A549 (cell line): ENCODE data around the gene TMEM41A. TPM values are rescaled to one million over a fixed set of nuclear protein-coding genes. Genes with fewer than 3 reads are reported as not detected.

ENCODE experiments used
- ATAC-seq, 2 experiments: fragments of 200-7000 bp in 1 of 2; fragments of >200 bp in 1 of 2; cut with Nextera tagmentation in 1 of 2; cut with Tn5 transposase in 1 of 2; 3 replicates each; pipeline versions ENCODE4 v1.8.0 to v1.9.1; 2018 to 2020; ENCODE audit warnings: mild to moderate bottlenecking in 1 of 2, moderate library complexity in 1 of 2
- CTCF ChIA-PET: fragments of 300-600 bp; sonication (Branson Sonifier 250); formaldehyde crosslinking; extraction: SDS; loops from one replicate; lab custom pipeline; 2021; ENCODE audit warnings: antibody characterized with exemption, inconsistent platforms; lab: Yijun Ruan, JAX
- POLR2A ChIA-PET: fragments of 350-600 bp; formaldehyde crosslinking; extraction: SDS; loops from one replicate; lab custom pipeline; 2021; ENCODE audit warnings: antibody characterized with exemption, inconsistent platforms; lab: Yijun Ruan, JAX
- DNase-seq, 2 experiments: peaks; one replicate each; pipeline versions ENCODE4 v3.0.0 to v3.0.0-alpha.2; 2011 to 2016; ENCODE audit warnings: low read depth in 1 of 2, low spot score in 1 of 2
- FAIRE-seq: peaks from 2 replicates; lab custom pipeline; 2011; peaks lifted over from hg19 to GRCh38; lab: Jason Lieb, UNC
- H3K27ac ChIP-seq, 2 experiments: fragments of >200 bp; sonication (Bioruptor Twin); formaldehyde crosslinking; 3 replicates each; pipeline ENCODE4 v1.5.1; 2016 to 2017
- H3K4me1 ChIP-seq: fragments of >200 bp; sonication (Bioruptor Twin); formaldehyde crosslinking; 3 replicates; pipeline ENCODE4 v1.6.1; 2016
- H3K4me2 ChIP-seq: fragments of >200 bp; sonication (Bioruptor Twin); formaldehyde crosslinking; 3 replicates; pipeline ENCODE4 v1.6.1; 2016
- H3K4me3 ChIP-seq: fragments of >200 bp; sonication (Bioruptor Twin); formaldehyde crosslinking; 3 replicates; pipeline ENCODE4 v1.5.1; 2016
- H3K9me3 ChIP-seq: fragments of >200 bp; sonication (Bioruptor Twin); formaldehyde crosslinking; 3 replicates; pipeline ENCODE4 v1.6.1; 2016
- CBX2 ChIP-seq: fragments of 200-600 bp; sonication (generic); IDR thresholded peaks from 2 replicates; pipeline ENCODE4 v1.6.1; 2016; ENCODE audit warnings: low read depth, mild to moderate bottlenecking, borderline replicate concordance
- CEBPB ChIP-seq, 2 experiments: fragments of >200 bp in 1 of 2; sonication (Bioruptor Twin) in 1 of 2; formaldehyde crosslinking in 1 of 2; IDR thresholded peaks; 2 replicates each; pipeline ENCODE4 v1.6.1; 2012 to 2016
- CHD2 ChIP-seq: fragments of 150-350 bp; IDR thresholded peaks from 2 replicates; pipeline ENCODE4 v1.6.1; 2014; ENCODE audit warnings: low read length; ENCODE audit not compliant: partially characterized antibody
- CTCF ChIP-seq: fragments of >200 bp; sonication (Bioruptor Twin); formaldehyde crosslinking; IDR thresholded peaks from 3 replicates; pipeline ENCODE4 v1.5.1; 2016
- EHF ChIP-seq: fragments of 250-450 bp; sonication (Bioruptor Pico); IDR thresholded peaks from 2 replicates; pipeline ENCODE4 v1.5.0; 2020; ENCODE audit warnings: mild to moderate bottlenecking
- EHMT2 ChIP-seq: fragments of 200-600 bp; sonication (generic); IDR thresholded peaks from 2 replicates; pipeline ENCODE4 v1.6.1; 2016; ENCODE audit warnings: antibody characterized with exemption, low read depth, mild to moderate bottlenecking, moderate library complexity
- FOSB ChIP-seq: fragments of 250-450 bp; sonication (Bioruptor Pico); IDR thresholded peaks from 2 replicates; pipeline ENCODE4 v1.5.0; 2020; ENCODE audit warnings: mild to moderate bottlenecking, moderate library complexity
- FOSL2 ChIP-seq, 2 experiments: fragments of 450-650 bp in 1 of 2; fragments of >200 bp in 1 of 2; sonication (Bioruptor Twin) in 1 of 2; formaldehyde crosslinking; IDR thresholded peaks; 2 replicates each; pipeline versions ENCODE4 v1.5.0 to v1.6.1; 2016 to 2020; ENCODE audit warnings: mild to moderate bottlenecking in 1 of 2, moderate library complexity in 1 of 2
- HDAC2 ChIP-seq: fragments of 200-600 bp; sonication (generic); IDR thresholded peaks from 2 replicates; pipeline ENCODE4 v1.6.1; 2016
- HOXB13 ChIP-seq: fragments of 250-450 bp; sonication (Bioruptor Pico); IDR thresholded peaks from 2 replicates; pipeline ENCODE4 v1.5.0; 2020; ENCODE audit warnings: low read depth, mild to moderate bottlenecking, moderate library complexity
- JUNB ChIP-seq: fragments of >200 bp; sonication (Bioruptor Twin); formaldehyde crosslinking; IDR thresholded peaks from 2 replicates; pipeline ENCODE4 v1.6.1; 2016
- KDM5A ChIP-seq: fragments of 200-600 bp; sonication (generic); IDR thresholded peaks from 2 replicates; pipeline ENCODE4 v1.6.1; 2016; ENCODE audit warnings: antibody characterized with exemption, mild to moderate bottlenecking
- MAFK ChIP-seq: fragments of 450-650 bp; IDR thresholded peaks from 2 replicates; pipeline ENCODE4 v1.6.1; 2014; ENCODE audit not compliant: partially characterized antibody
- MAZ ChIP-seq: fragments of 150-350 bp; IDR thresholded peaks from 2 replicates; pipeline ENCODE4 v1.6.1; 2014; ENCODE audit warnings: antibody characterized with exemption, low read depth, low read length, borderline replicate concordance
- MYC ChIP-seq: IDR thresholded peaks from 2 replicates; pipeline ENCODE4 v1.6.1; 2012; ENCODE audit warnings: mild to moderate bottlenecking, inconsistent platforms, low read length, improper control_type of control experiment, borderline replicate concordance
- NFE2L2 ChIP-seq: fragments of 150-350 bp; conservative IDR thresholded peaks from 2 replicates; pipeline ENCODE4 v1.6.1; 2014; ENCODE audit warnings: low read length
- RAD21 ChIP-seq, 2 experiments: fragments of >200 bp in 1 of 2; sonication (Bioruptor Twin) in 1 of 2; formaldehyde crosslinking in 1 of 2; IDR thresholded peaks in 1 of 2; conservative IDR thresholded peaks in 1 of 2; 2 replicates in 1 of 2; 3 replicates in 1 of 2; pipeline ENCODE4 v1.6.1; 2012 to 2018; ENCODE audit warnings: inconsistent platforms in 1 of 2
- RARB ChIP-seq: fragments of 250-450 bp; sonication (Bioruptor Pico); IDR thresholded peaks from 2 replicates; pipeline ENCODE4 v1.8.0; 2021; ENCODE audit warnings: mild to moderate bottlenecking, moderate library complexity
- RCOR1 ChIP-seq: fragments of 150-350 bp; IDR thresholded peaks from 2 replicates; pipeline ENCODE4 v1.6.1; 2014; ENCODE audit warnings: antibody characterized with exemption, low read length, low read depth
- RFX5 ChIP-seq: fragments of 450-650 bp; IDR thresholded peaks from 2 replicates; pipeline ENCODE4 v1.7.1; 2014; ENCODE audit warnings: antibody characterized with exemption, mild to moderate bottlenecking, moderate library complexity
- RNF2 ChIP-seq: fragments of 200-600 bp; sonication (generic); IDR thresholded peaks from 2 replicates; pipeline ENCODE4 v1.6.1; 2016; ENCODE audit warnings: low read depth, mild to moderate bottlenecking, antibody characterized with exemption, moderate library complexity, borderline replicate concordance
- ZC3H11A ChIP-seq: fragments of 450-650 bp; IDR thresholded peaks from 2 replicates; pipeline ENCODE4 v1.6.1; 2014; ENCODE audit warnings: antibody characterized with exemption, mild to moderate bottlenecking
- ZFP36 ChIP-seq: fragments of 450-650 bp; IDR thresholded peaks from 2 replicates; pipeline ENCODE4 v1.6.1; 2014; ENCODE audit warnings: borderline replicate concordance; ENCODE audit not compliant: partially characterized antibody
- WGBS: methylation state at CpG from one replicate; pipeline ENCODE4 v1.1.6; 2017; ENCODE audit errors: missing lambda C conversion rate; 5-methylcytosine and 5-hydroxymethylcytosine counted together
- polyA plus RNA-seq, 4 experiments: library from polyadenylated mRNA; depleted of rRNA in 3 of 4; stranded (reverse); fragments of >200 nt; fragmentation: RNase III in 1 of 4; extraction: RNeasy Plus Mini Kit Qiagen cat#74134 plus additional on column Dnase treatment in 1 of 4; gene quantifications; 2 replicates in 3 of 4; 3 replicates in 1 of 4; pipeline ENCODE4 v1.2.3, GENCODE V29; 2011 to 2017
- TF ChIP-seq, protein P1 (sequence below): IDR thresholded peaks from 2 replicates; pipeline ENCODE4 v1.6.1; 2012; ENCODE audit warnings: low read depth, borderline replicate concordance
- TF ChIP-seq, protein P2 (sequence below): IDR thresholded peaks from 2 replicates; pipeline ENCODE4 v1.6.1; 2012
- TF ChIP-seq, protein P3 (sequence below): IDR thresholded peaks from 2 replicates; pipeline ENCODE4 v1.6.1; 2012

The TMEM41A gene
- polyA plus RNA-seq, 2 of the 4 experiments (the other 2 are of a cell fraction) = 16.6 to 31.3 TPM

DNA sequence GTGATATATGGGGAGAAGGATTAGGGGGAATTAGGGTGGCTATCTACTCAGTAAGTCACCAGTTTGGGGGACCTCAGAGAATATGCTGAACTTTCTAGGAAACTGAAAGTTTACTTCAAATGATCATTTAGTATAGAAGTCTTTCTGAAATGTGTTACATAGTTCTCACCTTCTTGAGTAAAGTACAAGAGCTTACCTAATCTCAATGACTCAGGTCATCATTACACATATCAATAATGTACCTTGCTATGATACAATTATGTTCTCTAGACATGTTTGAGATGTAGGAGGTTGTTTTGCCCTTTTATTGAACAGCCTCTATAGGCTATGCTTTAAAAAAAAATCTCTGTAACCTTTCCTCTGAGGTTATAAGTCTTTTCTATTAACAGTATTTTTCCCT lies 50.7 kb downstream of the TMEM41A start:
- POLR2A ChIA-PET = no interaction called here
- DNase-seq (no peak), FAIRE-seq (no peak)

DNA sequence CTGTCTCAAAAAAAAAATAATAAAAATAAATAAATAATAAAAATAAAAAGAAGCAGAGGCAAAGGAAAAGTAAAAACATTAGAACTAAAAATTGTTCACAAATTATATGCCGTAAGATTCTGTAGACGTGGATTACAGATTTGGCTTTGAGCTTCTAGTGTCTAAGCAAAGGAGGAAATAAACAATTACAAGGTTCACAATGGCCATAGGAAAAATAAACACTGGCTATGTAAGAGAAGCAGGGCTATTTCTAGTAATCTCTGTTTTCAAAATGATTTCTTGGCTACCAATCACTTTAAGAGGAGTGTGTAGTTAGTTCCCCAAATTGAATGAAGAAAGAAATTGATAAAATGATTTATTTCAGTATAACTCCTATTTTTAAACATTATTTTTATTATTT lies 54.5 kb downstream of the TMEM41A start:
- WGBS = 98% methylated on average over 2 of the region's 2 CpGs

More for the DNA sequence above, 50.7 kb downstream of the TMEM41A start:
- CTCF ChIA-PET = no interaction called here
- Histone ChIP-seq H3K27ac (no peak overlapping the region), H3K4me3 (no peak overlapping the region), H3K4me2 (no peak overlapping the region), H3K4me1 (no peaks in the 10 kb centered on the region), H3K9me3 (no peaks in the 10 kb centered on the region)
- TF ChIP-seq JUNB (no peak), MAFK (no peak), RCOR1 (no peak), HOXB13 (CRISPR knock-in tag) (no peak), RARB (no peak), HDAC2 (no peak), CEBPB (IDR thresholded peaks at IDR 0.05) (no peak), EHF (CRISPR knock-in tag) (no peak), RNF2 (no peak), CBX2 (no peak), EHMT2 (no peak), RAD21 (conservative IDR thresholded peaks at IDR 0.05 in 1 of 2, IDR thresholded peaks at IDR 0.05 in 1 of 2) (no peak), ZC3H11A (no peak), FOSL2 (IDR thresholded peaks at IDR 0.05) (no peak), FOSL2 (CRISPR knock-in tag; IDR thresholded peaks at IDR 0.05) (no peak), CTCF (no peak)
- TF ChIP-seq, protein P1, sequence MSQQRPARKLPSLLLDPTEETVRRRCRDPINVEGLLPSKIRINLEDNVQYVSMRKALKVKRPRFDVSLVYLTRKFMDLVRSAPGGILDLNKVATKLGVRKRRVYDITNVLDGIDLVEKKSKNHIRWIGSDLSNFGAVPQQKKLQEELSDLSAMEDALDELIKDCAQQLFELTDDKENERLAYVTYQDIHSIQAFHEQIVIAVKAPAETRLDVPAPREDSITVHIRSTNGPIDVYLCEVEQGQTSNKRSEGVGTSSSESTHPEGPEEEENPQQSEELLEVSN = no peak
- TF ChIP-seq, protein P2, sequence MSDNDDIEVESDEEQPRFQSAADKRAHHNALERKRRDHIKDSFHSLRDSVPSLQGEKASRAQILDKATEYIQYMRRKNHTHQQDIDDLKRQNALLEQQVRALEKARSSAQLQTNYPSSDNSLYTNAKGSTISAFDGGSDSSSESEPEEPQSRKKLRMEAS = no peak
- no peak for ATAC-seq

More for the DNA sequence above, 54.5 kb downstream of the TMEM41A start:
- FAIRE-seq (no peak), DNase-seq (no peak), ATAC-seq (no peak)
- CTCF ChIA-PET = no interaction called here
- H3K9me3 ChIP-seq = no peaks in the 10 kb centered on the region
- no peak overlapping the region for H3K27ac ChIP-seq
- H3K4me2 ChIP-seq = no peak overlapping the region
- TF ChIP-seq RFX5 (no peak), NFE2L2 (no peak), CHD2 (no peak), FOSB (CRISPR knock-in tag) (no peak), KDM5A (no peak), HDAC2 (no peak), RCOR1 (no peak), ZFP36 (no peak), MYC (no peak), EHMT2 (no peak), MAZ (no peak), RAD21 (conservative IDR thresholded peaks at IDR 0.05 in 1 of 2, IDR thresholded peaks at IDR 0.05 in 1 of 2) (no peak)
- TF ChIP-seq, protein P2 = no peak
- TF ChIP-seq, protein P3, sequence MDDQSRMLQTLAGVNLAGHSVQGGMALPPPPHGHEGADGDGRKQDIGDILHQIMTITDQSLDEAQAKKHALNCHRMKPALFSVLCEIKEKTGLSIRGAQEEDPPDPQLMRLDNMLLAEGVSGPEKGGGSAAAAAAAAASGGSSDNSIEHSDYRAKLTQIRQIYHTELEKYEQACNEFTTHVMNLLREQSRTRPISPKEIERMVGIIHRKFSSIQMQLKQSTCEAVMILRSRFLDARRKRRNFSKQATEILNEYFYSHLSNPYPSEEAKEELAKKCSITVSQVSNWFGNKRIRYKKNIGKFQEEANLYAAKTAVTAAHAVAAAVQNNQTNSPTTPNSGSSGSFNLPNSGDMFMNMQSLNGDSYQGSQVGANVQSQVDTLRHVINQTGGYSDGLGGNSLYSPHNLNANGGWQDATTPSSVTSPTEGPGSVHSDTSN = no peak
- POLR2A ChIA-PET = no interaction called here
- H3K4me3 ChIP-seq = no peak overlapping the region
- H3K4me1 ChIP-seq = no peaks in the 10 kb centered on the region
